GM12875 (cell line): ENCODE data around the gene KRTAP5-10.
"Not testable (repeated sequence)": the region's sequence is repeated elsewhere in the genome, so short reads cannot be mapped to it uniquely, and the experiment has no call there.

ENCODE experiments used
- H3K4me3 ChIP-seq: one replicate; pipeline ENCODE4 v1.5.1; 2011; ENCODE audit warnings: low read depth, low read length, control low read depth
- CTCF ChIP-seq: IDR thresholded peaks from 2 replicates; pipeline ENCODE4 v1.5.1; 2011; ENCODE audit warnings: low read depth, mild to moderate bottlenecking, control low read depth, inconsistent platforms, low read length, moderate library complexity, borderline replicate concordance; ENCODE audit not compliant: insufficient read depth

KRTAP5-10 gene

GRCh38 chr11:71604798-71605488, 39.6 kb downstream of the KRTAP5-10 start:
- TF ChIP-seq CTCF = peak; percentile 19; the same call in 1 of the 2 replicates

GRCh38 chr11:71606853-71607519, 41.6 kb downstream of the KRTAP5-10 start:
- not testable (repeated sequence) for H3K4me3 ChIP-seq

More at GRCh38 chr11:71604798-71605488, 39.6 kb downstream of the KRTAP5-10 start:
- H3K4me3 ChIP-seq = not testable (repeated sequence)

GRCh38 chr11:71607520-71608216, 42.3 kb downstream of the KRTAP5-10 start:
- H3K4me3 ChIP-seq = not testable (repeated sequence)

- H3K4me3 ChIP-seq = not testable (repeated sequence)
Observed at GRCh38 chr11:71608272-71608671, 42.9 kb downstream of the KRTAP5-10 start.

- not testable (repeated sequence) for H3K4me3 ChIP-seq
Observed at GRCh38 chr11:71611218-71611910, 46.0 kb downstream of the KRTAP5-10 start.

GRCh38 chr11:71613931-71614330, 48.6 kb downstream of the KRTAP5-10 start:
- not testable (repeated sequence) for H3K4me3 ChIP-seq

- not testable (repeated sequence) for H3K4me3 ChIP-seq
Observed at GRCh38 chr11:71614366-71614917, 49.1 kb downstream of the KRTAP5-10 start.

- H3K4me3 ChIP-seq = not testable (repeated sequence)
Observed at GRCh38 chr11:71615003-71615402, 49.6 kb downstream of the KRTAP5-10 start.
